Measurements from ENCODE around the gene ANKIB1. TPM values are rescaled to one million over a fixed set of nuclear protein-coding genes. Genes with fewer than 3 reads are reported as not detected.

The ANKIB1 gene
- total and polyA plus RNA-seq, 9 of the 15 experiments (the other 6 are each of a cell fraction or from before 2014, with no cell fraction given) = 5.9 to 25.2 (median 16.1) TPM

DNA sequence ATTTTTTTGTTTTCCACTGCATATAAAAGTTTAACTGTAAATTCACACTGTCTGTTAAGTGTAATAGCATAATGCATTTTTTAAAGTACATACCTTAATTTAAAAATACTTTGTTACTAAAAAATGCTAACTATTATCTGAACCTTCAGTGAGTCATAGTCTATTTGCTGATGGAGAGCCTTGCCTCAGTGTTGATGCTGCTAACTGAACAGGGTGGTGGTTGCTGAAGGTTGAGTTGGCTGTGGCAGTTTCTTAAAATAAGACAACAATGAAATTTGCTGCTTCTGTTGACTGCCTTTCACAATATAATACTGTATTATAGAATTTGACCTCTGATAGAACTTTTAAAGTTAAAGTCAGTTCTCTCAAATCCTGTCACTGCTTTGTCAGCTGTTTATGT lies 129.2 kb downstream of the ANKIB1 start (continued):
- TF ChIP-seq, protein P1, sequence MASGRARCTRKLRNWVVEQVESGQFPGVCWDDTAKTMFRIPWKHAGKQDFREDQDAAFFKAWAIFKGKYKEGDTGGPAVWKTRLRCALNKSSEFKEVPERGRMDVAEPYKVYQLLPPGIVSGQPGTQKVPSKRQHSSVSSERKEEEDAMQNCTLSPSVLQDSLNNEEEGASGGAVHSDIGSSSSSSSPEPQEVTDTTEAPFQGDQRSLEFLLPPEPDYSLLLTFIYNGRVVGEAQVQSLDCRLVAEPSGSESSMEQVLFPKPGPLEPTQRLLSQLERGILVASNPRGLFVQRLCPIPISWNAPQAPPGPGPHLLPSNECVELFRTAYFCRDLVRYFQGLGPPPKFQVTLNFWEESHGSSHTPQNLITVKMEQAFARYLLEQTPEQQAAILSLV (tag; IDR thresholded peaks at IDR 0.05) = no peak
- TF ChIP-seq, protein P2, sequence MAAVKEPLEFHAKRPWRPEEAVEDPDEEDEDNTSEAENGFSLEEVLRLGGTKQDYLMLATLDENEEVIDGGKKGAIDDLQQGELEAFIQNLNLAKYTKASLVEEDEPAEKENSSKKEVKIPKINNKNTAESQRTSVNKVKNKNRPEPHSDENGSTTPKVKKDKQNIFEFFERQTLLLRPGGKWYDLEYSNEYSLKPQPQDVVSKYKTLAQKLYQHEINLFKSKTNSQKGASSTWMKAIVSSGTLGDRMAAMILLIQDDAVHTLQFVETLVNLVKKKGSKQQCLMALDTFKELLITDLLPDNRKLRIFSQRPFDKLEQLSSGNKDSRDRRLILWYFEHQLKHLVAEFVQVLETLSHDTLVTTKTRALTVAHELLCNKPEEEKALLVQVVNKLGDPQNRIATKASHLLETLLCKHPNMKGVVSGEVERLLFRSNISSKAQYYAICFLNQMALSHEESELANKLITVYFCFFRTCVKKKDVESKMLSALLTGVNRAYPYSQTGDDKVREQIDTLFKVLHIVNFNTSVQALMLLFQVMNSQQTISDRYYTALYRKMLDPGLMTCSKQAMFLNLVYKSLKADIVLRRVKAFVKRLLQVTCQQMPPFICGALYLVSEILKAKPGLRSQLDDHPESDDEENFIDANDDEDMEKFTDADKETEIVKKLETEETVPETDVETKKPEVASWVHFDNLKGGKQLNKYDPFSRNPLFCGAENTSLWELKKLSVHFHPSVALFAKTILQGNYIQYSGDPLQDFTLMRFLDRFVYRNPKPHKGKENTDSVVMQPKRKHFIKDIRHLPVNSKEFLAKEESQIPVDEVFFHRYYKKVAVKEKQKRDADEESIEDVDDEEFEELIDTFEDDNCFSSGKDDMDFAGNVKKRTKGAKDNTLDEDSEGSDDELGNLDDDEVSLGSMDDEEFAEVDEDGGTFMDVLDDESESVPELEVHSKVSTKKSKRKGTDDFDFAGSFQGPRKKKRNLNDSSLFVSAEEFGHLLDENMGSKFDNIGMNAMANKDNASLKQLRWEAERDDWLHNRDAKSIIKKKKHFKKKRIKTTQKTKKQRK (IDR thresholded peaks at IDR 0.05; ENCODE audit: borderline replicate concordance, low read depth, low read length) = no peak
- TF ChIP-seq RFX5 (IDR thresholded peaks at IDR 0.05; ENCODE audit: low read depth, low read length) = no peak
- TF ChIP-seq BMI1 (IDR thresholded peaks at IDR 0.05; ENCODE audit: low read length) = no peak
- TF ChIP-seq, protein P3, sequence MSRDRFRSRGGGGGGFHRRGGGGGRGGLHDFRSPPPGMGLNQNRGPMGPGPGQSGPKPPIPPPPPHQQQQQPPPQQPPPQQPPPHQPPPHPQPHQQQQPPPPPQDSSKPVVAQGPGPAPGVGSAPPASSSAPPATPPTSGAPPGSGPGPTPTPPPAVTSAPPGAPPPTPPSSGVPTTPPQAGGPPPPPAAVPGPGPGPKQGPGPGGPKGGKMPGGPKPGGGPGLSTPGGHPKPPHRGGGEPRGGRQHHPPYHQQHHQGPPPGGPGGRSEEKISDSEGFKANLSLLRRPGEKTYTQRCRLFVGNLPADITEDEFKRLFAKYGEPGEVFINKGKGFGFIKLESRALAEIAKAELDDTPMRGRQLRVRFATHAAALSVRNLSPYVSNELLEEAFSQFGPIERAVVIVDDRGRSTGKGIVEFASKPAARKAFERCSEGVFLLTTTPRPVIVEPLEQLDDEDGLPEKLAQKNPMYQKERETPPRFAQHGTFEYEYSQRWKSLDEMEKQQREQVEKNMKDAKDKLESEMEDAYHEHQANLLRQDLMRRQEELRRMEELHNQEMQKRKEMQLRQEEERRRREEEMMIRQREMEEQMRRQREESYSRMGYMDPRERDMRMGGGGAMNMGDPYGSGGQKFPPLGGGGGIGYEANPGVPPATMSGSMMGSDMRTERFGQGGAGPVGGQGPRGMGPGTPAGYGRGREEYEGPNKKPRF (IDR thresholded peaks at IDR 0.05; ENCODE audit: low read depth, low read length) = no peak
- TF ChIP-seq ZNF445 (CRISPR knock-in tag; IDR thresholded peaks at IDR 0.05; ENCODE audit: low read depth) = no peak
- TF ChIP-seq, protein P4, sequence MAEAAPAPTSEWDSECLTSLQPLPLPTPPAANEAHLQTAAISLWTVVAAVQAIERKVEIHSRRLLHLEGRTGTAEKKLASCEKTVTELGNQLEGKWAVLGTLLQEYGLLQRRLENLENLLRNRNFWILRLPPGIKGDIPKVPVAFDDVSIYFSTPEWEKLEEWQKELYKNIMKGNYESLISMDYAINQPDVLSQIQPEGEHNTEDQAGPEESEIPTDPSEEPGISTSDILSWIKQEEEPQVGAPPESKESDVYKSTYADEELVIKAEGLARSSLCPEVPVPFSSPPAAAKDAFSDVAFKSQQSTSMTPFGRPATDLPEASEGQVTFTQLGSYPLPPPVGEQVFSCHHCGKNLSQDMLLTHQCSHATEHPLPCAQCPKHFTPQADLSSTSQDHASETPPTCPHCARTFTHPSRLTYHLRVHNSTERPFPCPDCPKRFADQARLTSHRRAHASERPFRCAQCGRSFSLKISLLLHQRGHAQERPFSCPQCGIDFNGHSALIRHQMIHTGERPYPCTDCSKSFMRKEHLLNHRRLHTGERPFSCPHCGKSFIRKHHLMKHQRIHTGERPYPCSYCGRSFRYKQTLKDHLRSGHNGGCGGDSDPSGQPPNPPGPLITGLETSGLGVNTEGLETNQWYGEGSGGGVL (CRISPR knock-in tag; IDR thresholded peaks at IDR 0.05) = no peak
- no peak for TF ChIP-seq ATF7 (IDR thresholded peaks at IDR 0.05)
- TF ChIP-seq ZNF583 (CRISPR knock-in tag; IDR thresholded peaks at IDR 0.05) = no peak
- TF ChIP-seq, protein P5, sequence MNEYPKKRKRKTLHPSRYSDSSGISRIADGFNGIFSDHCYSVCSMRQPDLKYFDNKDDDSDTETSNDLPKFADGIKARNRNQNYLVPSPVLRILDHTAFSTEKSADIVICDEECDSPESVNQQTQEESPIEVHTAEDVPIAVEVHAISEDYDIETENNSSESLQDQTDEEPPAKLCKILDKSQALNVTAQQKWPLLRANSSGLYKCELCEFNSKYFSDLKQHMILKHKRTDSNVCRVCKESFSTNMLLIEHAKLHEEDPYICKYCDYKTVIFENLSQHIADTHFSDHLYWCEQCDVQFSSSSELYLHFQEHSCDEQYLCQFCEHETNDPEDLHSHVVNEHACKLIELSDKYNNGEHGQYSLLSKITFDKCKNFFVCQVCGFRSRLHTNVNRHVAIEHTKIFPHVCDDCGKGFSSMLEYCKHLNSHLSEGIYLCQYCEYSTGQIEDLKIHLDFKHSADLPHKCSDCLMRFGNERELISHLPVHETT (CRISPR knock-in tag; conservative IDR thresholded peaks at IDR 0.05 in 1 of 2, IDR thresholded peaks at IDR 0.05 in 1 of 2) = no peak
- TF ChIP-seq EP400 (IDR thresholded peaks at IDR 0.05) = no peak

Measured in K562 (cell line).